WERI-Rb-1 (cell line): Measurements from ENCODE around the gene KLHL29.

Source experiments
- DNase-seq: peaks from one replicate; pipeline ENCODE4 v3.0.0-alpha.2; 2020
- H3K27ac ChIP-seq: fragments of 250-450 bp; sonication (Bioruptor Pico); 2 replicates; pipeline ENCODE4 v1.5.1; 2020; ENCODE audit warnings: mild to moderate bottlenecking, moderate library complexity
- H3K27me3 ChIP-seq: fragments of 250-450 bp; sonication (Bioruptor Pico); 2 replicates; pipeline ENCODE4 v1.5.1; 2021; ENCODE audit warnings: mild to moderate bottlenecking, low read depth, moderate library complexity; ENCODE audit not compliant: insufficient read depth, severe bottlenecking
- H3K36me3 ChIP-seq: fragments of 250-450 bp; sonication (Bioruptor Pico); 2 replicates; pipeline ENCODE4 v1.5.1; 2020; ENCODE audit warnings: mild to moderate bottlenecking, moderate library complexity
- H3K4me3 ChIP-seq: 2 replicates; pipeline ENCODE4 v1.5.1; 2011; ENCODE audit warnings: low read depth, mild to moderate bottlenecking, control low read depth, low read length
- H3K9me3 ChIP-seq: fragments of 250-450 bp; sonication (Bioruptor Pico); 2 replicates; pipeline ENCODE4 v1.5.1; 2021; ENCODE audit warnings: mild to moderate bottlenecking, moderate library complexity; ENCODE audit not compliant: severe bottlenecking
- CTCF ChIP-seq: IDR thresholded peaks from 2 replicates; pipeline ENCODE4 v1.5.1; 2011; ENCODE audit warnings: low read depth, mild to moderate bottlenecking, control low read depth, inconsistent platforms, low read length

Gene KLHL29

DNA sequence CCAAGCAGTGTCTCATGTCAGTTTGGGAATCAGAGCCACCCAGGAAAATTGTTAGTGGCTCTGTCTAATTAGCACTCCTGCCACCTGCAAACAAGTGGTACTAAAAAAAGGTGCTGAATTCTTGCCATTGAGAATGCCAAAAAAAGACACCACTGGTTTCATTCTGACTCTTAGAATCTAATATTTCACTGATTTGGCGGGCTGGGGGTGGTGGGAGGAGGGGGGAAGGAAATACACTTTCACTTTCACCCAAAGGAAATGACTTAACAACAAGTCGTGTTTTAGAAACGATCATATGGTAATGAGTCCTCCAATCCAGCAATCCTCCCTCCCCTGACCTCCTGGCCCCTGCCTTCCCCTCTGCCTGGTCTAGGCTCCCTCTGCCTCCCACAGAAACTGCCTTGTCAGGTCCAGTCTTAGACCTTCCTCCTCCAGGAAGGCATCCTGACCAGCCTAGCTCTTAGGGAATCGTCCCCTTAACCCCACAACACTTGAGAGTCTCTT, 4.4 kb upstream of the KLHL29 start:
- Histone ChIP-seq H3K27me3 (no peaks in the 10 kb centered on the region), H3K9me3 (peaks cover 3% of the 10 kb centered on the region), H3K27ac (no peak overlapping the region), H3K36me3 (no peaks in the 10 kb centered on the region), H3K4me3 (no peak overlapping the region)
- no peak for DNase-seq
- TF ChIP-seq CTCF = no peak

GRCh38 chr2:23381084-23381483, 3.9 kb upstream of the KLHL29 start:
- no peak for TF ChIP-seq CTCF
- Histone ChIP-seq H3K27ac (no peak overlapping the region), H3K27me3 (no peaks in the 10 kb centered on the region), H3K4me3 (no peak overlapping the region), H3K36me3 (no peaks in the 10 kb centered on the region), H3K9me3 (no peaks in the 10 kb centered on the region)
- DNase-seq = no peak

DNA sequence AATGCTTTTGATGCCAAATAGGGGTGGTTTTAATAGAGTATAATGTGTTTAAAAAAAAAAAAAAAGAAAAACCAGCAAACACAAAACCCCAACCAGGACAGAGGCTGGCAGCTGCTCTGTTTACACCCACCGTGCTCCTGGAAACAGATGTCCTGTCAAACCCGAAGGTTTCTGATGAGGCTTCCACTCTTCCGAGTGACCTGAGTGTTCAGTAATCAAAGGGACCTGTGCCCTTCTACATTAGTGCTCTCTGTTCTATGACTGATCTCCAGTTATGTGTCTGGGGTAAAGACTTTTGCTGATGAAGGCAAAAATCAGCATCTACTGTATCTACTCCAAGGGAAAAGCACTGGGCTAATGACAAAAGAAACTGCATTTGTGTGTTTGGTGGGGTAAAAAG, 3.5 kb upstream of the KLHL29 start:
- H3K9me3 ChIP-seq = no peaks in the 10 kb centered on the region
- TF ChIP-seq CTCF = no peak
- H3K36me3 ChIP-seq = no peaks in the 10 kb centered on the region
- no peak for DNase-seq
- no peaks in the 10 kb centered on the region for H3K27me3 ChIP-seq
- no peak overlapping the region for H3K27ac ChIP-seq
- no peak overlapping the region for H3K4me3 ChIP-seq

DNA sequence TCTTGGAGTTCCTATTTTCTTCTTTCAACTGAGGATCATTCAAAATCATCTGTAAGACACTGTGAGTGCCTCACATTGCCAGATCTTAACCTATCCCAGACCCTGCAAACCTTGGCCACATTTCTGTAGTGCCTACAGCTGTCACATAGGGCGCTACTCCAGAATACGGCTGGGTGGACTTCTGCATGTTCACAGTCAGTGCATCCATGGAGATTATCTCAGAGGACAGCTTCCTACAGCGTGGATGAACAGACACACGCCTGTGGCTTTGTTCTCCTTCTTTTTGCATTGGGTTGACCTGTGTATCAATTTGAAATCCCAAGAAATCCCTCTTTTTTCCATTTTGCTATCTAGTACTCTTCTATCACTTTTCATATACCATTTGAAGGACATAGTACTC, 1.9 kb upstream of the KLHL29 start:
- Histone ChIP-seq H3K36me3 (no peaks in the 10 kb centered on the region), H3K27ac (no peak overlapping the region), H3K27me3 (no peaks in the 10 kb centered on the region), H3K4me3 (no peak overlapping the region), H3K9me3 (no peaks in the 10 kb centered on the region)
- TF ChIP-seq CTCF = no peak
- DNase-seq = no peak

- no peak for TF ChIP-seq CTCF
- H3K36me3 ChIP-seq = no peaks in the 10 kb centered on the region
- H3K9me3 ChIP-seq = no peaks in the 10 kb centered on the region
- peak overlapping the region; percentile 65 for H3K4me3 ChIP-seq
- H3K27me3 ChIP-seq = no peaks in the 10 kb centered on the region
- peak; percentile 36 for DNase-seq
- no peak overlapping the region for H3K27ac ChIP-seq
Observed at GRCh38 chr2:23385351-23385747, 370 bp downstream of the KLHL29 start.

GRCh38 chr2:23385748-23386338, 864 bp downstream of the KLHL29 start:
- Histone ChIP-seq H3K27ac (no peak overlapping the region), H3K4me3 (peak overlapping the region; percentile 65), H3K27me3 (no peaks in the 10 kb centered on the region), H3K36me3 (no peaks in the 10 kb centered on the region), H3K9me3 (no peaks in the 10 kb centered on the region)
- no peak for TF ChIP-seq CTCF
- peak; percentile 41 for DNase-seq
